ENCODE data around the gene CREB5.

GRCh38 chr7:28413011-28413410, 693 bp downstream of the CREB5 start:
- TF ChIP-seq HNF4A (CRISPR knock-in tag; IDR thresholded peaks at IDR 0.05) (no peak), ZNF780A (CRISPR knock-in tag; IDR thresholded peaks at IDR 0.05) (no peak), ZBTB2 (CRISPR knock-in tag; IDR thresholded peaks at IDR 0.05; ENCODE audit: low read depth) (no peak), ZNF773 (CRISPR knock-in tag; IDR thresholded peaks at IDR 0.05; ENCODE audit: borderline replicate concordance) (no peak), ASH2L (IDR thresholded peaks at IDR 0.05; ENCODE audit: insufficient read length, low read depth, low read length) (no peak), EP300 (IDR thresholded peaks at IDR 0.05; ENCODE audit: low read depth in 2 of 2, low read length in 2 of 2) (no peak), EP300 (CRISPR knock-in tag; IDR thresholded peaks at IDR 0.05; ENCODE audit: borderline replicate concordance) (no peak), XBP1 (CRISPR knock-in tag; IDR thresholded peaks at IDR 0.05) (no peak)
- TF ChIP-seq, protein P1, sequence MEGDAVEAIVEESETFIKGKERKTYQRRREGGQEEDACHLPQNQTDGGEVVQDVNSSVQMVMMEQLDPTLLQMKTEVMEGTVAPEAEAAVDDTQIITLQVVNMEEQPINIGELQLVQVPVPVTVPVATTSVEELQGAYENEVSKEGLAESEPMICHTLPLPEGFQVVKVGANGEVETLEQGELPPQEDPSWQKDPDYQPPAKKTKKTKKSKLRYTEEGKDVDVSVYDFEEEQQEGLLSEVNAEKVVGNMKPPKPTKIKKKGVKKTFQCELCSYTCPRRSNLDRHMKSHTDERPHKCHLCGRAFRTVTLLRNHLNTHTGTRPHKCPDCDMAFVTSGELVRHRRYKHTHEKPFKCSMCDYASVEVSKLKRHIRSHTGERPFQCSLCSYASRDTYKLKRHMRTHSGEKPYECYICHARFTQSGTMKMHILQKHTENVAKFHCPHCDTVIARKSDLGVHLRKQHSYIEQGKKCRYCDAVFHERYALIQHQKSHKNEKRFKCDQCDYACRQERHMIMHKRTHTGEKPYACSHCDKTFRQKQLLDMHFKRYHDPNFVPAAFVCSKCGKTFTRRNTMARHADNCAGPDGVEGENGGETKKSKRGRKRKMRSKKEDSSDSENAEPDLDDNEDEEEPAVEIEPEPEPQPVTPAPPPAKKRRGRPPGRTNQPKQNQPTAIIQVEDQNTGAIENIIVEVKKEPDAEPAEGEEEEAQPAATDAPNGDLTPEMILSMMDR (CRISPR knock-in tag; IDR thresholded peaks at IDR 0.05) = no peak
